ENCODE data around the gene PRKRA. TPM values are rescaled to one million over a fixed set of nuclear protein-coding genes. Genes with fewer than 3 reads are reported as not detected.

The PRKRA gene
- total RNA-seq, 2 donors from 2014 or later = 59.8 to 67.7 TPM

GRCh38 chr2:178450524-178450773 lies 526 bp downstream of the PRKRA start:
- DNase-seq (ENCODE audit: low spot score) = peak; percentile 64

DNA sequence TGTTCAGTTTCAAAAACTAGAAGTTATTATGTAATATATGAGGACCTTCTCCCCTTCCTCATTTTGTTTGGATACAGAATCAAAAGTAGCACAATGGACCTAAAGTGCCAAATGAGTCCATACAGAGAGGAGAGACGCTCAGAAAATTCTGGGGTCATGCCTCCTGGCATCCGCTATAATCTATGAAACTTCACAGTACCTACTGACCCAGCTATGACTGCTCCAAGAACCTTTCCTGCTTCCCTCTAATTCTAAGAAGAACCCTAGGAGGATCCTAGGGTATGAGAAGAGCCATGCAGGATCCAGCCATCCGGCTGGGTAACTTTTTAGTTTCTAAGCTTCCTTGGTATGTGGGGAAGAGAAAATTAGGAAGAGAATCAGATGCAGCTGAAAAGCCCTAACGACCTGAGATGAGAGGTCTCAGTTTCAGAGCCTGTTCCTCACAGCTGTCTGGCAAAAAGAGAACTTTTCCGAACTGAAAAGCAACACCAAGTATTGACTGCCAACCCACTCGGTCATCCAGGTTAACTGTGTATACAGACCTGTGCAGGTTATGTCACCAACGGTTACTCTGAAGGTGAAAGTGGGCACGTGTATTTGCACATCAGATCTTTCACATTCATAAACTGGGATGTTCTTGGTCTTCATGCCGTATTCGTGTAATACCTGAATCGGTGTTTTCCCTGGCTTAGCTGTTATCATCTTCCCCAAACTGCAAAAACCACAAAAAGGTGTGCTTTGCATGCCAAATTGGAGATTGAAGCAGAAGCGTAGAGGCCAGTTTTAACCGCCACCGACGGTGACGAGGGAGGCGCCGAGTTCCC lies 1.1 kb downstream of the PRKRA start:
- intact Hi-C loops (cut with DNase I) = loop anchor here (2.0 kb wide), 1 partner anchor 29 kb away; the partner anchor contains the start of gene FKBP7
- TF ChIP-seq, protein P1, sequence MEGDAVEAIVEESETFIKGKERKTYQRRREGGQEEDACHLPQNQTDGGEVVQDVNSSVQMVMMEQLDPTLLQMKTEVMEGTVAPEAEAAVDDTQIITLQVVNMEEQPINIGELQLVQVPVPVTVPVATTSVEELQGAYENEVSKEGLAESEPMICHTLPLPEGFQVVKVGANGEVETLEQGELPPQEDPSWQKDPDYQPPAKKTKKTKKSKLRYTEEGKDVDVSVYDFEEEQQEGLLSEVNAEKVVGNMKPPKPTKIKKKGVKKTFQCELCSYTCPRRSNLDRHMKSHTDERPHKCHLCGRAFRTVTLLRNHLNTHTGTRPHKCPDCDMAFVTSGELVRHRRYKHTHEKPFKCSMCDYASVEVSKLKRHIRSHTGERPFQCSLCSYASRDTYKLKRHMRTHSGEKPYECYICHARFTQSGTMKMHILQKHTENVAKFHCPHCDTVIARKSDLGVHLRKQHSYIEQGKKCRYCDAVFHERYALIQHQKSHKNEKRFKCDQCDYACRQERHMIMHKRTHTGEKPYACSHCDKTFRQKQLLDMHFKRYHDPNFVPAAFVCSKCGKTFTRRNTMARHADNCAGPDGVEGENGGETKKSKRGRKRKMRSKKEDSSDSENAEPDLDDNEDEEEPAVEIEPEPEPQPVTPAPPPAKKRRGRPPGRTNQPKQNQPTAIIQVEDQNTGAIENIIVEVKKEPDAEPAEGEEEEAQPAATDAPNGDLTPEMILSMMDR (IDR thresholded peaks at IDR 0.05) = no peak
- TF ChIP-seq POLR2AphosphoS5 (IDR thresholded peaks at IDR 0.05) (no peak), POLR2A (IDR thresholded peaks at IDR 0.05) (no peak)
- 9% methylated on average over 18 of the region's 18 CpGs for WGBS
- Histone ChIP-seq H3K4me1 (replicated peaks) (peaks cover 6% of the 10 kb centered on the region), H3K27me3 (replicated peaks; ENCODE audit: insufficient read depth) (no peaks in the 10 kb centered on the region), H3K4me3 (peak overlapping the region; percentile 69 to 80), H3K9me3 (no peaks in the 10 kb centered on the region), H3K36me3 (no peaks in the 10 kb centered on the region), H3K27ac (peak overlapping the region; percentile 98)
- DNase-seq (ENCODE audit: low spot score) = no peak

More at GRCh38 chr2:178450524-178450773, 526 bp downstream of the PRKRA start:
- no peaks in the 10 kb centered on the region for H3K27me3 ChIP-seq (replicated peaks; ENCODE audit: insufficient read depth)
- H3K4me1 ChIP-seq (replicated peaks) = peaks cover 6% of the 10 kb centered on the region
- H3K27ac ChIP-seq = peak overlapping the region; percentile 98
- no peaks in the 10 kb centered on the region for H3K36me3 ChIP-seq
- intact Hi-C loops (cut with DNase I) = loop anchor here (2.0 kb wide), 1 partner anchor 28 kb away; the partner anchor contains the start of gene FKBP7
- 0% methylated on average over 14 of the region's 25 CpGs for WGBS
- no peaks in the 10 kb centered on the region for H3K9me3 ChIP-seq
- peak overlapping the region; percentile 69 to 80 for H3K4me3 ChIP-seq
- TF ChIP-seq, protein P1 (IDR thresholded peaks at IDR 0.05) = no peak
- TF ChIP-seq POLR2A (IDR thresholded peaks at IDR 0.05) (no peak), POLR2AphosphoS5 (IDR thresholded peaks at IDR 0.05) (no peak)

DNA sequence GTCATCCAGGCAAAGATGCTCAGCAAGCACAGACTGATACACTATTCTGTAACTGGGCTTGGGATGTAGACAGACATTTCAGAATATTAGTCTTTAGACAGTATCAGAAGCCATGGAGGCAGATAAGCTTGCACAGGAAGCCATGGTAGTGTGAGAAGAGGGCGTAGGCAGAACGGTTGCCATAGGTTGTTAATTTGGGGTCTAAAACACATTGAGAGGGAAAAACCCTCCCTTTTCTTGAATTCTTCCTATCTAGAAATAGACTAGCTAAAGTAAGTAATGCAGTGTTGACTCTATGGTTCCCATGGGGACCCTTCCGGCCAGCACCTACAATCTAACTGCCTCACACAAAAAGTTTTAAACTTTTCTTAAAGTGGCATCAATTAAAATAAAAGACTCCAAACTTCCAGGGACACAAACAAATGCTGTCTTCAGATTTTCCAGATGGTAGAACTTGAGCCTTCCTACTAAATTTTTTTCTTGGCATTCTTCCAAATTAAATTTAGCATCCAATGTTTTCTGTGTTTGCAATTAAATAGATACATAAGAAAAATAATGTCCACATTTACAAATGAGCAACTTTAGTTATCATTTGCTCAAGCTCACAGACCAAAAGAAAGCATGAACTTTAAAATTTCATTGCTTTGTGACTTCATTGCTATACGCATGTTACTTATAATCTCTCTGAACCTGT lies 1.9 kb downstream of the PRKRA start:
- Histone ChIP-seq H3K4me1 (replicated peaks) (peaks cover 6% of the 10 kb centered on the region), H3K27me3 (replicated peaks; ENCODE audit: insufficient read depth) (no peaks in the 10 kb centered on the region), H3K27ac (peak overlapping the region in 1 of 2 donors; percentile 98), H3K9me3 (no peaks in the 10 kb centered on the region), H3K4me3 (peak overlapping the region; percentile 69 to 80), H3K36me3 (no peaks in the 10 kb centered on the region)
- DNase-seq (ENCODE audit: low spot score) = no peak
- 73% methylated on average over 4 of the region's 4 CpGs for WGBS
- TF ChIP-seq POLR2AphosphoS5 (IDR thresholded peaks at IDR 0.05) (no peak), POLR2A (IDR thresholded peaks at IDR 0.05) (no peak)
- TF ChIP-seq, protein P1 (IDR thresholded peaks at IDR 0.05) = no peak
- intact Hi-C loops (cut with DNase I) = no loop called here

- Histone ChIP-seq H3K4me3 (no peak overlapping the region), H3K4me1 (replicated peaks) (peaks cover 3% of the 10 kb centered on the region), H3K27me3 (replicated peaks; ENCODE audit: insufficient read depth) (no peaks in the 10 kb centered on the region), H3K9me3 (no peaks in the 10 kb centered on the region), H3K27ac (no peak overlapping the region), H3K36me3 (no peaks in the 10 kb centered on the region)
- 59% methylated on average over 2 of the region's 2 CpGs for WGBS
- no peak for DNase-seq (ENCODE audit: low spot score)
- TF ChIP-seq POLR2A (IDR thresholded peaks at IDR 0.05) = no peak
- TF ChIP-seq, protein P1 (IDR thresholded peaks at IDR 0.05) = no peak
- intact Hi-C loops (cut with DNase I) = no loop called here
Observed at GRCh38 chr2:178441426-178441825, 9.5 kb downstream of the PRKRA start.
